Measurements from ENCODE around the gene HUS1B. TPM values are rescaled to one million over a fixed set of nuclear protein-coding genes. Genes with fewer than 3 reads are reported as not detected.

The HUS1B gene
- total RNA-seq, 1 donor from 2014 or later, result 1.0 TPM

DNA sequence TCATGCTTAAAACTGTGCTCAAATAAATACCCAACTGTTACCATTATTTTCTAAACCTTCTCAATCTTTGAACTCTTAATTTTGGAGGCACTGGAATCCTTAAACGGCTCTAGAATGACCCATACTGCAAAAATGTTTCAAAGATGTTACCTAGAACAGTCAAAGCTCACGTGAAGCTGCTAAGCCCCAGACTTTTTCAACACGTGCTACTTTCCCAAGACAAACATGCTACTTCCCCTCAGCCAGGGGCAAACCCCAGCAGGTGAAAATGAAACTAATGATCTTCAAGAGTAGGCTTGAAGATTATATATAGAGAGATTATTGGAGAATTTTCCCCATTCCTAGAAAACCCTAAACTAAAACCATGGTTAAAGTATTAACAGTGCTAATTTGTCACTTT lies 28.1 kb downstream of the HUS1B start:
- peaks cover 35% of the 10 kb centered on the region for H3K36me3 ChIP-seq
- intact Hi-C loops (cut with DNase I), result no loop called here
- no peaks in the 10 kb centered on the region for H3K4me1 ChIP-seq
- no peak for ATAC-seq
- H3K4me3 ChIP-seq, result no peak overlapping the region
- no peaks in the 10 kb centered on the region for H3K27me3 ChIP-seq
- no peak for DNase-seq
- H3K27ac ChIP-seq, result no peak overlapping the region
- no peaks in the 10 kb centered on the region for H3K9me3 ChIP-seq
- TF ChIP-seq, protein P1, sequence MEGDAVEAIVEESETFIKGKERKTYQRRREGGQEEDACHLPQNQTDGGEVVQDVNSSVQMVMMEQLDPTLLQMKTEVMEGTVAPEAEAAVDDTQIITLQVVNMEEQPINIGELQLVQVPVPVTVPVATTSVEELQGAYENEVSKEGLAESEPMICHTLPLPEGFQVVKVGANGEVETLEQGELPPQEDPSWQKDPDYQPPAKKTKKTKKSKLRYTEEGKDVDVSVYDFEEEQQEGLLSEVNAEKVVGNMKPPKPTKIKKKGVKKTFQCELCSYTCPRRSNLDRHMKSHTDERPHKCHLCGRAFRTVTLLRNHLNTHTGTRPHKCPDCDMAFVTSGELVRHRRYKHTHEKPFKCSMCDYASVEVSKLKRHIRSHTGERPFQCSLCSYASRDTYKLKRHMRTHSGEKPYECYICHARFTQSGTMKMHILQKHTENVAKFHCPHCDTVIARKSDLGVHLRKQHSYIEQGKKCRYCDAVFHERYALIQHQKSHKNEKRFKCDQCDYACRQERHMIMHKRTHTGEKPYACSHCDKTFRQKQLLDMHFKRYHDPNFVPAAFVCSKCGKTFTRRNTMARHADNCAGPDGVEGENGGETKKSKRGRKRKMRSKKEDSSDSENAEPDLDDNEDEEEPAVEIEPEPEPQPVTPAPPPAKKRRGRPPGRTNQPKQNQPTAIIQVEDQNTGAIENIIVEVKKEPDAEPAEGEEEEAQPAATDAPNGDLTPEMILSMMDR (IDR thresholded peaks at IDR 0.05), result no peak

DNA sequence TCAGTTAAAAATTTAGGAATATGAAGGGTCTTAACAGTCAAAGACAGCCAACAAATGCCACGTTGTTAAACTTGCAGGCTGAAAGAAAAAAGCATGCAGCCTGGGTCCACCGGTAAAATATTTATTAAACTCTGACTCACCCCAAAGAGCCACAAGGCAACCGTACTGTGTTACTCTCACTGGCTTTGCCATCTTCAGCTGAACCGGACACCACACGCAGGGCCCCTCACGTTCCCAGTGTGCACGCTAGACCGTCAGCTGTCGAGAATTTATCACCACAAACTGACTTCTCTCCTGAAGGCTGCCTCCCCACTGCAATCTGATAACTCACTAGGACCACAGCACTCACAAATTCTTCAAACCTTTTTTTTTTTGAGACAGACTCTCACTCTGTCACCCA lies 30.7 kb downstream of the HUS1B start:
- TF ChIP-seq, protein P1 (IDR thresholded peaks at IDR 0.05), result no peak
- H3K27me3 ChIP-seq, result no peaks in the 10 kb centered on the region
- H3K4me3 ChIP-seq, result no peak overlapping the region
- no peaks in the 10 kb centered on the region for H3K4me1 ChIP-seq
- DNase-seq, result no peak
- intact Hi-C loops (cut with DNase I), result no loop called here
- no peak for ATAC-seq
- H3K27ac ChIP-seq, result no peak overlapping the region
- H3K9me3 ChIP-seq, result no peaks in the 10 kb centered on the region
- peaks cover 18% of the 10 kb centered on the region for H3K36me3 ChIP-seq

DNA sequence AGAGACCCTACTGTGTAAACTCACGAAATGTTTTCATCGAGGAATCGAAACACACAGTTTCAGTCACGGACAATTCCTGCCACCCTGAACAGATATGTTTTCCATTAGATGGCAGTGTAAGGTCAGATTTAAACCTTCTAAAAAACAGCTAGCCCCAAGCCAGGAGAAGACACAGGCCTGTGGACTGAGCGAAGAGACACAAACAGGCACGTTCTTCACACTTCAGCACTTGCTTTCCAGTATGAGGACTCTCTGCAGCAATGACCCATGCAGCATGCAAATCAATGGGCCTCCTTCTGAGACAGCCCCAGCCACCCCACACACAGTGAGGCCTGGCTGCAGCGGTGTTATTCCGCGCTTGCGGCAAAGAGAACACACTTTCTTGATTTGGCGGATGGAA lies 31.9 kb downstream of the HUS1B start:
- Histone ChIP-seq H3K27ac (no peak overlapping the region), H3K9me3 (no peaks in the 10 kb centered on the region), H3K27me3 (no peaks in the 10 kb centered on the region), H3K36me3 (peaks cover 13% of the 10 kb centered on the region), H3K4me1 (no peaks in the 10 kb centered on the region), H3K4me3 (no peak overlapping the region)
- DNase-seq (no peak), ATAC-seq (peak; percentile 21)
- TF ChIP-seq, protein P1 (IDR thresholded peaks at IDR 0.05), result peak; percentile 17
- intact Hi-C loops (cut with DNase I), result no loop called here

DNA sequence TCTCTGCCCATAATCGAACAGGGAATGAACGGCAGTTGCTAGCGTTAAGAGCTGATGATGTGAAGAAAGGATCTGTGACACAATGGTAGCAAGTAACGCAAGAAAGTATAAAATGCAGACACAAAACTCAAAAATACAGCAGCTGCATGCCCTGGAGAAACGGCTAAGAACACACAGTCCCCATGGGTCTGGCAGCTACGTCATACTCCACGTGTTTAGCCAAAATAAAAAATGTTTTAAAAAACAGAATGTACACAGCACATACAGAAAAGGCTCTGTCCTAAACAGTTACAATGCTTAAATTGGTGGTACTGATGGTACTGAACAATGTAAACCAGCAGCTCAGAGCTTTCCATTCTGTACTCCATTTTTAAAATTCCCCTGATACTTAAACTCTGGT lies 34.4 kb downstream of the HUS1B start:
- Histone ChIP-seq H3K27me3 (no peaks in the 10 kb centered on the region), H3K9me3 (no peaks in the 10 kb centered on the region), H3K4me3 (no peak overlapping the region), H3K27ac (no peak overlapping the region), H3K36me3 (peaks cover 15% of the 10 kb centered on the region), H3K4me1 (no peaks in the 10 kb centered on the region)
- no peak for DNase-seq
- TF ChIP-seq, protein P1 (IDR thresholded peaks at IDR 0.05), result no peak
- no peak for ATAC-seq
- intact Hi-C loops (cut with DNase I), result no loop called here

DNA sequence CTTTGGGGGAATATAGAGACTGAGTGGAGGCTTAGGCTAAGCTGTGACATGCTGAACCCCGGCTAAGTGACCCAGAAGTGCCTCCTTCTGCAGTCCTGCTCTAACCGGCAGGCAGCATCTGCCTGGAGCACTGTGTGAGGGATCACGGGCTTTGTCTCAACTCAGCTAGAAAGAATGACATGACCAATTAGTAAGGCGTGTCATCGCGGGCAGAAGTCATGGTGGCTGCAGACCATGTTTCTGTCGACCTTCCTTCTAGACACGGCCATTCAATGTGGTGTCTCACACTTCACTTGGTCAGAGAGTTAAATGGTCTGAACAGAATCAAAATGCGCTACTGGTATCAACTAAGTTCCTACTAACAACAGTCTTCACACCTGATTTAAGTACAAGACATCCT lies 35.0 kb downstream of the HUS1B start:
- intact Hi-C loops (cut with DNase I), result no loop called here
- DNase-seq, result no peak
- no peaks in the 10 kb centered on the region for H3K4me1 ChIP-seq
- no peaks in the 10 kb centered on the region for H3K27me3 ChIP-seq
- peaks cover 17% of the 10 kb centered on the region for H3K36me3 ChIP-seq
- TF ChIP-seq, protein P1 (IDR thresholded peaks at IDR 0.05), result no peak
- no peak overlapping the region for H3K4me3 ChIP-seq
- no peak overlapping the region for H3K27ac ChIP-seq
- no peaks in the 10 kb centered on the region for H3K9me3 ChIP-seq
- no peak for ATAC-seq

DNA sequence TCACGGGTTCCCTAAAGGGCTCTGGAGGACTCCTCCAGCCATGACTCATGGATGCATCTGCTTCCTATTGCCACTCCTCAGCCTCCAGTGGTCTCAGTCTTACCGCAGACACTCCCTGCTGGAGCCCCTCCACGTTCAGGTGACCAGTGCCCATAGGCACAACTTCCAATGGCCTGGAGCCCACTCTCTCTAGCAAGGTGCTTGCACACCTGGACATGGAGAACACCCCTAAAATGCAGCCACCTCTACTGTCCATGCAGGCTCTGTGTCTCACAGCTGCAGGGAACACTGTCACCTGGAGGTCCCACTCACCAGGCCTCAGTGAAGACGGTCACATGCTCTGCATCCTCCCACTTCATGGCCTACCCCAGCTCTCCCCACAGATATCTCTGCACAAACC lies 36.0 kb downstream of the HUS1B start:
- intact Hi-C loops (cut with DNase I), result no loop called here
- no peak overlapping the region for H3K27ac ChIP-seq
- no peak for DNase-seq
- no peak for ATAC-seq
- no peak overlapping the region for H3K4me3 ChIP-seq
- TF ChIP-seq, protein P1 (IDR thresholded peaks at IDR 0.05), result no peak
- H3K9me3 ChIP-seq, result no peaks in the 10 kb centered on the region
- no peaks in the 10 kb centered on the region for H3K27me3 ChIP-seq
- H3K4me1 ChIP-seq, result no peaks in the 10 kb centered on the region
- H3K36me3 ChIP-seq, result peaks cover 17% of the 10 kb centered on the region
